ENCODE data around the gene KIAA1328. TPM values are rescaled to one million over a fixed set of nuclear protein-coding genes. Genes with fewer than 3 reads are reported as not detected.
A peak's percentile ranks its signal among the peaks of the same experiment; 100 is the strongest.

The KIAA1328 gene
- total and polyA plus RNA-seq, 9 of the 15 experiments (the other 6 are each of a cell fraction or from before 2014, with no cell fraction given): 4.0 to 8.6 (median 7.4) TPM

DNA sequence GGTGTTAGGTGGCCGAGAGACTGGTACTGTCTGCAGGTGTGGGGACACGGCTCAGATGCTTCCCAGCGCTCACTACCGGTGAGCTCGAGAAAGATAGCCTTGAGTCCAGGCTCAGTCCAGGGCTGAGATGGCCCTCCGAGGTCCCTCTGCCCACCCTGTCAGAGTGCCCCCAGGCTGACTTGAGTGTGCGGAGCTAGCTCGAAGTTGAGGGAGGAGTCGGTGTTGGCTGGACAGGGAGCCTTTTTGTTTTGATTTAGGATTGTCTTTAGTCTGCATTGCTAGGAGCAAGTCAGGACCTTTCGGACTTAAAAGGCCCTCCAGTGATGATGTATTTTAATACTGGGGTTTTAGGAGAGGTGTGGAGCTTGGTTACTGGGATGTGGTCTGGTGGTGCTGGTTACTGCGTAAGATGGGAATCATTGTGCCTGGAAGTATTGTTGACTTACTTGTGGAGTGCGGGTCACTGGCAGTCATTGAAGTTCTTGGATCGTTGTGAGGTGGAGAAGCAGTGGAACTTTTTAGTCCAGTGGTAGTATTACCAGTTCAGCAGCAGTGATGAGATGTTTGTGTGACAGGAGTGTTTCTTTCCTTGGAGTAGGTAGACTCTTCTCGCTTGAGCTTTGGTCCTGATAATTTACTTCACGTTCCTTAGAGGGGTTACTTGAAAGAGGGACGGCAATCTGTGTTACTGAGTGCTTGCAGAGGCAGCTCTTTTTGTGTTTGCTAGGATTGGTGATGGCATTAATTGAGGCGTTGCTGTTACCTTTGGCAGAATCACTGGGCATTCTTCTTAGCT lies 633 bp downstream of the KIAA1328 start:
- ATAC-seq (peak; percentile 65), FAIRE-seq (no peak), DNase-seq (ENCODE audit: extremely low read depth in 1 of 4, low spot score in 3 of 4) (peak in 2 of 4 experiments; percentile 32 to 44)
- Histone ChIP-seq H3K27ac (ENCODE audit: extremely low read depth, low read depth, low read length) (peak overlapping the region; percentile 87), H3K9me3 (replicated peaks; ENCODE audit: control insufficient read depth, insufficient read depth, low read depth, low read length) (no peaks in the 10 kb centered on the region), H3K79me2 (ENCODE audit: control insufficient read depth, insufficient read depth, low read length) (peaks cover 66% of the 10 kb centered on the region), H3K36me3 (ENCODE audit: control insufficient read depth, insufficient read depth, low read length) (peaks cover 14% of the 10 kb centered on the region), H3K4me1 (replicated peaks in 1 of 2; ENCODE audit: control insufficient read depth in 2 of 2, insufficient read depth in 2 of 2, low read length in 2 of 2) (peaks cover 3 to 24% of the 10 kb centered on the region in 2 experiments; a peak in 3 of 5 replicates), H3K9ac (ENCODE audit: insufficient read depth in 1 of 2, low read depth in 2 of 2, low read length in 2 of 2) (peak overlapping the region; percentile 89 to 97), H3K27me3 (ENCODE audit: control insufficient read depth in 2 of 2, insufficient read depth in 2 of 2, low read length in 2 of 2) (no peaks in the 10 kb centered on the region), H3K4me2 (ENCODE audit: insufficient read depth, low read length) (peak overlapping the region; percentile 99), H3K4me3 (peak overlapping the region; percentile 95), H2AFZ (ENCODE audit: low read depth, low read length) (peak overlapping the region; percentile 99), H4K20me1 (replicated peaks; ENCODE audit: control insufficient read depth, insufficient read depth, low read length) (no peaks in the 10 kb centered on the region), H3K9me1 (ENCODE audit: control insufficient read depth, insufficient read depth, low read length) (no peaks in the 10 kb centered on the region)
- ChIA-PET POLR2A (interaction anchor here (0.5 to 2.5 kb wide), 14 partner anchors 8 to 1430 kb away, joined by 3 to 19 read pairs (median 4); no protein-coding TSS in a partner anchor), CTCF (ENCODE audit: low intra/inter-chr PET ratio) (interaction anchor here (1.2 kb wide), 1 partner anchor 35 kb away, joined by 4 read pairs; no protein-coding TSS in a partner anchor)
- BruUV-seq (replicated peaks): no TSS peak
- 2% methylated on average over 17 of the region's 17 CpGs for WGBS (ENCODE audit: insufficient coverage, low coverage, missing lambda C conversion rate)
- in situ Hi-C loops (cut with MboI) (no loop called here), intact Hi-C loops (cut with micrococcal nuclease) (loop anchor here (5.0 kb wide), 1 partner anchor 68 kb away; no protein-coding TSS in a partner anchor)
- TF ChIP-seq DPF2 (IDR thresholded peaks at IDR 0.05) (0 out of 2 replicates have a peak, but pooled peaks have one; percentile 10), TEAD4 (IDR thresholded peaks at IDR 0.05; ENCODE audit: low read length) (no peak), TEAD4 (CRISPR knock-in tag; IDR thresholded peaks at IDR 0.05; ENCODE audit: borderline replicate concordance) (no peak), ARNT (IDR thresholded peaks at IDR 0.05) (no peak), ZNF584 (CRISPR knock-in tag; IDR thresholded peaks at IDR 0.05; ENCODE audit: low read depth) (no peak), ZNF780A (CRISPR knock-in tag; IDR thresholded peaks at IDR 0.05) (no peak), TARDBP (IDR thresholded peaks at IDR 0.05) (no peak), POLR2B (IDR thresholded peaks at IDR 0.05; ENCODE audit: low read depth, partially characterized antibody) (peak; percentile 0), POLR2G (IDR thresholded peaks at IDR 0.05; ENCODE audit: low read depth, low read length) (no peak), NCOA1 (IDR thresholded peaks at IDR 0.05; ENCODE audit: low read depth) (no peak), ZNF830 (CRISPR knock-in tag; IDR thresholded peaks at IDR 0.05) (no peak), CBX2 (IDR thresholded peaks at IDR 0.05; ENCODE audit: insufficient read depth, low read length, poor library complexity, severe bottlenecking) (no peak)
- TF ChIP-seq, protein P1, sequence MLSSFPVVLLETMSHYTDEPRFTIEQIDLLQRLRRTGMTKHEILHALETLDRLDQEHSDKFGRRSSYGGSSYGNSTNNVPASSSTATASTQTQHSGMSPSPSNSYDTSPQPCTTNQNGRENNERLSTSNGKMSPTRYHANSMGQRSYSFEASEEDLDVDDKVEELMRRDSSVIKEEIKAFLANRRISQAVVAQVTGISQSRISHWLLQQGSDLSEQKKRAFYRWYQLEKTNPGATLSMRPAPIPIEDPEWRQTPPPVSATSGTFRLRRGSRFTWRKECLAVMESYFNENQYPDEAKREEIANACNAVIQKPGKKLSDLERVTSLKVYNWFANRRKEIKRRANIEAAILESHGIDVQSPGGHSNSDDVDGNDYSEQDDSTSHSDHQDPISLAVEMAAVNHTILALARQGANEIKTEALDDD (IDR thresholded peaks at IDR 0.05): peak; percentile 48

Data from K562 (cell line).